HG02885 (cell line): ENCODE results near the gene SLC44A1.

Experiments used
- ATAC-seq: cut with Tn5 transposase; IDR thresholded peaks from one replicate; pipeline ENCODE4 v1.9.1; 2021; ENCODE audit warnings: mild to moderate bottlenecking; ENCODE audit not compliant: unreplicated experiment, poor library complexity

The SLC44A1 gene

DNA sequence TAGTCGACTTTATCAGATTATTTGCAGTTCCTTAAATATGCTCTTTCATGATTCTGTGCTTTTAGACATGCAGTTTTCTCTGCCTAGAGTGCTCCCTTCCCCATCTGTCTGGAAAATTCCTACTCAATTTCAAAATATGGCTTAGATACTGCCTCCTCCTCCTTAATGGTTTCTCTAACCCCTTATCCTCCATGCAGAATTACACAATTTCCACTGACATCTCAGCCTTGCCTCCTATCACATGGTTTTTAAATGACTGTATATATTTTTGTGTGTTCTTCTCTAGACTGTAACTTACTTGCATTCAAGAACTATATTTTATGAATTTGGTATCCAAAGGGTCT lies 85.2 kb downstream of the SLC44A1 start:
- ATAC-seq, result no peak

- no peak for ATAC-seq
Observed at GRCh38 chr9:105330201-105330600, 85.8 kb downstream of the SLC44A1 start.

- ATAC-seq, result peak; percentile 66
Observed at GRCh38 chr9:105330755-105331154, 86.3 kb downstream of the SLC44A1 start.

GRCh38 chr9:105331160-105331559 lies 86.7 kb downstream of the SLC44A1 start:
- ATAC-seq, result peak; percentile 44

- ATAC-seq, result no peak
Observed at GRCh38 chr9:105331755-105332154, 87.3 kb downstream of the SLC44A1 start.

DNA sequence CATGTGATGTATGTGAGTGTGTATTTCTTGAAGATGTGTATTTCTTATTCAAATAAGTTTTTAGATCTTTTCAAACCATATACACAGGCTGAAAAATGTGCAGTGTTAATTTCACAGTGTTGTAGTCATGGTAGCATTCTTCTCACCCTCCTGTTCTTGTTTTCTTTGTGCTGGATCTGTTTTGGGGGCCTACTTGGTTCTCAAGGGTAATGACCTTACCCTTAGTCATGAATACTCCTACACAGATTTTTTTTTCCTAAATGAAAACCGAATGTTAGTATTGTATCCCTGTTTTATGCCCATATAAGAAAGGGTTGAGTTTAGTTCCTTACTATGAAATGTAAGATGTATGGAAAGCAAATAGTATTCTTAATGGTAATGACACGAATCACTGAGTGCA lies 88.0 kb downstream of the SLC44A1 start:
- ATAC-seq, result no peak

DNA sequence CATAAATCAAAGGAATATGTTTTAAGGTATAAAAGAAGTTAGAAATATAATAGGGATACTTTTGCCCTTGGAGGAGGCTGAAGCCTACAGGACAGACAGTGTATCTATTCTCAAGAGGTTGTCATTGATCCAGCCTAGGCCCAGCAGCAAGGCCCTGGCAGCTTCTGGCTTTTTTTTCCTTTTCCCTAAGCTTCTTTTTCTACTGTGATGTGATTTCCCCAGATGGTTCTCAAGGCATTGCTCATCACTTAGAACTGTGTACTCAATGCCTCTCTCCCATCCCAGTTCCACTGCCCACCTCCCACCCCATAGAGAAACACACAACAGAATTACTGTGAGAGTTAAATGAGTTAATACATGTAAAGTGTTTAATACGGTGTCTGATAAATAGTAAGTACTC lies 88.6 kb downstream of the SLC44A1 start:
- ATAC-seq, result no peak

DNA sequence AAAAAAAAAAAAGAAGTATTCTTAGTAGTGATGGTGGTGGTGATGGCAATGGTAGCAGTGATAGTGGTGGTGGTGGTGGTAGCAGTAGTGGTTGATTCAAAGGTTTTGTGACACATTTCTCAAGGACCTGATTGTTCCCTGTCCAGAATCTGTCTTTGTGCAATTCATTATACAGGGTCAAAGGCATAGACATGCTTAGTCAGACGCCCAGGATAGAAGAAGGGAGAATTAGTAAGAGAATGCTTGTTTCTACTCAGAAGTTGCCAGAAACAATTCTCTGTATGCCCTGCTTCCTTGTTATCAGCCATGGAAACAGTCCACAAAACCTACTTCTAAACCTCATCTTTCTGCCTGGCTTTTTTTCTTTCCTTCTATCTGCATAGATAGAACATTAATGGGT lies 89.4 kb downstream of the SLC44A1 start:
- no peak for ATAC-seq

- ATAC-seq, result no peak
Observed at GRCh38 chr9:105338308-105338707, 93.9 kb downstream of the SLC44A1 start.

DNA sequence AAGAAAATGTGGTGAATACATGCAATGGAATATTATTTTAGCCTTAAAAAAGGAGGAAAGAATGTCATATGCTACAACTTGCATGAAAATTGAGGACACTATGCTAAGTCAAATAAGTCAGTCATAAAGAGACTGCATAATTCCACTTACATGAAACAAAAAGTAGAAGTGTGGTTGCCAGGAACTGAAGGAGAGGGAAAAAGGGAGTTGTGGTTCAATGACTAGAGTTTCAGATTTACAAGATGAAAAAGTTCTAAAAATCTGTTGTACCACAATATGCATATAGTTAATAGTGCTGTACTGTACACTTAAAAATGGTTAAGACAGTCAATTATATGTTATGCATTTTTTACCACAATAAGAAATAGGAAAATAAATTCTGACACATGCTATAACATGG lies 95.4 kb downstream of the SLC44A1 start:
- ATAC-seq, result no peak

- ATAC-seq, result peak; percentile 54
Observed at GRCh38 chr9:105341434-105342146, 97.1 kb downstream of the SLC44A1 start.

DNA sequence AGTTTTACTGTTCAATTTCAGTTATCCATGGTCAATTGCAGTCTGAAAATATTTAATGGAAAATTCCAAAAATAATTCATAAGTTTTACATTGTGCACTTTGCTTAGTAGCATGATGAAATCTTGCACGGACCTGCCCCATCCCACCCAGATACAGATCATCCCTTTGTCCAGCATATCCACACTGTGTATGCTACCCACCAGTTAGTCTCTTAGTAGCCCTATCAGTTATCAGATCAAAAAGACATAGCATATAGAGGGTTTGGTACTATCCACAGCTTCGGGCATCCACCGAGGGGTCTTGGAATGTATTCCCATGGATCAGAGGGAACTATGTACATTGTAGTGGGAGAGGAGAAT lies 97.7 kb downstream of the SLC44A1 start:
- ATAC-seq, result no peak

DNA sequence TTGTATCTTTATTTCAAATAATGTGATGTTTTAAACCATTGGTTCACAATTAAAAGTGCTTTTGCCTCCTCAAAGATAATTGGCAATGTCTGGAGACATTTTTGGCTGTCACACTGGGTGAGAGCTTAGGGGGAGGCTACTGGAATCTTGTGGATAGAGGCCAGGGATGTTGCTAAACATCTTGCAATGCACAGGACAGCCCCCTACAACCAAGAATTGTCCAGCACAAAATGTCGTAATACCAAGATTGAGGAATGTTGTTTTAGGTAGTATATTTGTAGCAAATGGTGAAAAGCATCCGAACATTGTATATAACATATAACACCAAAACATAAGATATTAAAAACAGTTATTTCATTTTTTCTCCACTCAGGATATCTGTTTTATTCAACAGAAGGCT lies 99.8 kb downstream of the SLC44A1 start:
- no peak for ATAC-seq

- ATAC-seq, result no peak
Observed at GRCh38 chr9:105345626-105346025, 101.2 kb downstream of the SLC44A1 start.

GRCh38 chr9:105346273-105346672 lies 101.8 kb downstream of the SLC44A1 start:
- no peak for ATAC-seq

GRCh38 chr9:105354448-105354847 lies 110.0 kb downstream of the SLC44A1 start:
- ATAC-seq, result no peak

- peak; percentile 53 for ATAC-seq
Observed at GRCh38 chr9:105355781-105356180, 111.3 kb downstream of the SLC44A1 start.

- peak; percentile 95 for ATAC-seq
Observed at GRCh38 chr9:105357937-105358336, 113.5 kb downstream of the SLC44A1 start.

DNA sequence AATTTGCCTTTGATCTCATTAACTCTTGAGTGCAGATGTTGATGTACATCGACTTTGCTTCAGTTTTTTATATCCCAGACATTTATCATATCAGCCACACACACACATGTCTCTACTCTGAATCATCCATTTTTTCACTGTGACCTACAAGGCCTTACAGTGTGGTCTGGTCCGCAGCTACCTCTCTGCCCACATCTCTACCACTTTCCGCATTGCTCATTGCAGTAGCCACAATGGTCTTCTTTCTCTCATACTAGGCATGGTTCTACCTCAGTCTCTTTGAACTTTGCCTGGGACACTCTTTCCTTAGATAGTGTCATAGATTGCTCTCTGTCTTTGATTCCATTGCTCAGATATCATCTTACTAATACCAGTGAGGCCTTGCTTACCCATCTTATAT lies 115.4 kb downstream of the SLC44A1 start:
- ATAC-seq, result no peak

DNA sequence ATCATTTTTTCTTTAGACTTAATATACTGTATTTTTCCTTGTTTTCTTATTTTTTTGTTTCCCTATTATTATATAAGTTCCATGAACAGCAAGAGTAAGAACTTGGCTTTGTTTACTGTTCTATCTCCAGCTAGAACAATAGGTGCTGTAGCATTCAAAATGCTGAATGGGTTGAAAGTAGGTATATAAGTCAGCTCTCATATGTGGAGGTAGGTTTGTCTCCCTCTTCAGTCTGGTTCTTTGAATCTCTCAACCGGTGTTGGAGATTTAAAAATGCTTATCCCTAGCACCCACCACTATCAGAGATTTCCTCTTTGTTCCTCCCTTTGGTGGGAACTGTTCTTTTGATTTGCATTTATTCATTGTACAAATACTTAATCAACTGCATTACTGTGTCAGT lies 115.9 kb downstream of the SLC44A1 start:
- no peak for ATAC-seq

DNA sequence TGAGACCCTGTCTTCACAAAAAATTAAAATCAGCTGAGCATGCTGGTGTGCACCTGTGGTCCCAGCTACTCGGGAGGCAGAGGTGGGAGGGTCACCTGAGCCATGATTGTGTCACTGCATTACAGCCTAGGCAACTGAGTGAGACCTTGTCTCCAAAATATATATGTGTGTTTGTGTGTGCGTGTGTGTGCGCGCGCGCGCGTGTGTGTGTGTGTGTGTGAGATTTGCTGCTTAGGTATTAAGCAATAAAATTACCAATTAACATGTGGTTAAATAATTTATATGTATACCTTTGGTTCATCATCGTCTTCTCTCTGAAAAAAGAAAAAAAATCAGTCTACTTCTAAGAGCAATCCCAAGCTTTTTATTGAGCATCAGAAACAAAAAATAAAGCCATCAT lies 117.4 kb downstream of the SLC44A1 start:
- ATAC-seq, result no peak

- ATAC-seq, result no peak
Observed at GRCh38 chr9:105362470-105362869, 118.0 kb downstream of the SLC44A1 start.

GRCh38 chr9:105363837-105364236 lies 119.4 kb downstream of the SLC44A1 start:
- no peak for ATAC-seq
